Uterus (tissue), 4 donors: ENCODE data around the gene CYSLTR2. TPM values are rescaled to one million over a fixed set of nuclear protein-coding genes. Genes with fewer than 3 reads are reported as not detected.

ENCODE experiments used
- DNase-seq, 2 donors: peaks; one replicate each; pipeline ENCODE4 v3.0.0-alpha.2; 2019 to 2020
- H3K27ac ChIP-seq, 2 donors: fragments of 200-600 bp; sonication (generic); 1 replicate in 1 of 2; 2 replicates in 1 of 2; pipeline ENCODE4 v1.5.1; 2016 to 2018
- H3K27me3 ChIP-seq, 2 donors: fragments of 200-600 bp; sonication (generic); one replicate each; pipeline ENCODE4 v1.5.1; 2018 to 2019; ENCODE audit warnings: control low read depth in 1 of 2
- H3K36me3 ChIP-seq, 2 donors: fragments of 200-600 bp; sonication (generic); one replicate each; pipeline ENCODE4 v1.5.1; 2019; ENCODE audit warnings: control low read depth in 1 of 2
- H3K4me1 ChIP-seq, 2 donors: fragments of 200-600 bp; sonication (generic); one replicate each; pipeline ENCODE4 v1.5.1; 2018 to 2019; ENCODE audit warnings: control low read depth in 1 of 2
- H3K4me3 ChIP-seq, 2 donors: fragments of 200-600 bp; sonication (generic); 1 replicate in 1 of 2; 2 replicates in 1 of 2; pipeline ENCODE4 v1.5.1; 2018 to 2019; ENCODE audit warnings: mild to moderate bottlenecking in 1 of 2
- H3K9me3 ChIP-seq, 2 donors: fragments of 200-600 bp; sonication (generic); one replicate each; pipeline ENCODE4 v1.5.1; 2019; ENCODE audit warnings: control low read depth in 1 of 2
- POLR2A ChIP-seq, 2 donors: fragments of 450-650 bp; IDR thresholded peaks; one replicate each; pipeline ENCODE4 v1.6.1; 2016; ENCODE audit warnings: antibody characterized with exemption in 2 of 2, mild to moderate bottlenecking in 1 of 2, moderate library complexity in 1 of 2
- intact Hi-C: fragments of 100-400 bp; cut with DNase I; formaldehyde crosslinking; loops from one replicate; pipeline ENCODE4 v1.15.1; 2023; ENCODE audit warnings: low total_unique reads
- total RNA-seq, 4 donors: library from RNA; depleted of rRNA in 3 of 4; stranded (reverse); fragments of >200 nt in 3 of 4; gene quantifications; one replicate each; pipeline versions ENCODE4 v1.1.0 to v1.2.4, GENCODE V29; 2014 to 2023
- TF ChIP-seq, protein P1 (sequence below), 4 experiments: fragments of 200-600 bp in 2 of 4; fragments of 450-650 bp in 2 of 4; sonication (generic) in 2 of 4; IDR thresholded peaks; one replicate each; pipeline ENCODE4 v1.5.1; 2016 to 2019; ENCODE audit warnings: antibody characterized with exemption in 4 of 4, mild to moderate bottlenecking in 2 of 4, moderate library complexity in 1 of 4
- donor health status: DM: yes; HTN: yes; CAD: no.

CYSLTR2 gene
- total RNA-seq, 4 donors from 2014 or later = 0.15 to 1.6 (median 0.42) TPM

DNA sequence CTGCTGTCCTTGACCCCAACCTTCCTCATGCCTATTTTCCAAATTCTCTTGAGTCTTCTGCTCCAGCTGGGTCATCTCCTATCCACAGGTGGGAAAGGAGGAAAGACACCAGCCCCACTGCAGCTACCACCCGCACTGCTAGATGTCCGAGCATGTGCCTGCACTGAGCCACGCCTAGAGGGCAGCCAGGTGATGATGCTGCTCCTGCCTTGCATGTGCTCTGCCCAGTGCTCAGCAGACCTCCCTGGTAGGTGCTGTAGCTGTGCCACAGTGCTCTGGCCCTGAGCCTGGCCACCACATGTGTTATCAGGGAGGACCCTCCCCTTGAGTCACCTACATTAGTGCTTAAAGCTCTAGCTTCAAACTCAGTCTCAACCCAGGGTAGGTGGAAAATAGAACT is 6.9 kb upstream of the CYSLTR2 start:
- intact Hi-C loops = no loop called here
- H3K9me3 ChIP-seq = no peaks in the 10 kb centered on the region
- TF ChIP-seq, protein P1, sequence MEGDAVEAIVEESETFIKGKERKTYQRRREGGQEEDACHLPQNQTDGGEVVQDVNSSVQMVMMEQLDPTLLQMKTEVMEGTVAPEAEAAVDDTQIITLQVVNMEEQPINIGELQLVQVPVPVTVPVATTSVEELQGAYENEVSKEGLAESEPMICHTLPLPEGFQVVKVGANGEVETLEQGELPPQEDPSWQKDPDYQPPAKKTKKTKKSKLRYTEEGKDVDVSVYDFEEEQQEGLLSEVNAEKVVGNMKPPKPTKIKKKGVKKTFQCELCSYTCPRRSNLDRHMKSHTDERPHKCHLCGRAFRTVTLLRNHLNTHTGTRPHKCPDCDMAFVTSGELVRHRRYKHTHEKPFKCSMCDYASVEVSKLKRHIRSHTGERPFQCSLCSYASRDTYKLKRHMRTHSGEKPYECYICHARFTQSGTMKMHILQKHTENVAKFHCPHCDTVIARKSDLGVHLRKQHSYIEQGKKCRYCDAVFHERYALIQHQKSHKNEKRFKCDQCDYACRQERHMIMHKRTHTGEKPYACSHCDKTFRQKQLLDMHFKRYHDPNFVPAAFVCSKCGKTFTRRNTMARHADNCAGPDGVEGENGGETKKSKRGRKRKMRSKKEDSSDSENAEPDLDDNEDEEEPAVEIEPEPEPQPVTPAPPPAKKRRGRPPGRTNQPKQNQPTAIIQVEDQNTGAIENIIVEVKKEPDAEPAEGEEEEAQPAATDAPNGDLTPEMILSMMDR (IDR thresholded peaks at IDR 0.05) = no peak
- TF ChIP-seq POLR2A (IDR thresholded peaks at IDR 0.05) = no peak
- no peak for DNase-seq
- no peaks in the 10 kb centered on the region for H3K27me3 ChIP-seq
- no peaks in the 10 kb centered on the region for H3K4me1 ChIP-seq
- H3K36me3 ChIP-seq = no peaks in the 10 kb centered on the region
- no peak overlapping the region for H3K27ac ChIP-seq
- H3K4me3 ChIP-seq = no peak overlapping the region

DNA sequence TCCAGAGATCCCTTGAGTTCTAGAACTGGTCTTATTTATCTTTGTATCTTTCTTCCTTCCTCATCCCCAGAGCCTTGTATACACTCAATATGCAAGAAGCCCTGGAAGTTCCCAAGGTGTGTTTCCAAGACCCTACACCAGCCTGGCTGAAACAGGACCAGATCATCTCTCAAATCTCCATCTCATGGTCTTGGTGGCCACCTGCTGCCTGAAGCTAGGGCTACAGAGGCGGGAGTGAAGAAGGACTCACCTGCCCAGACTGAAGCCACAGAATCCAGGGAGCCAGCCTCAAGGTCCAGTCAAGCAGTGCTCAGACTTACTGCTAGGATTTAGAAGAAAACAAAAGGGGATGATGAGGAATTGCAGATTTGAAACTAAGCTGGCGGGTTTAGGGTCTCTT is 6.1 kb upstream of the CYSLTR2 start:
- Histone ChIP-seq H3K27me3 (no peaks in the 10 kb centered on the region), H3K9me3 (no peaks in the 10 kb centered on the region), H3K27ac (no peak overlapping the region), H3K4me3 (no peak overlapping the region), H3K4me1 (no peaks in the 10 kb centered on the region), H3K36me3 (no peaks in the 10 kb centered on the region)
- no peak for DNase-seq
- intact Hi-C loops = no loop called here
- TF ChIP-seq, protein P1 (IDR thresholded peaks at IDR 0.05) = no peak

DNA sequence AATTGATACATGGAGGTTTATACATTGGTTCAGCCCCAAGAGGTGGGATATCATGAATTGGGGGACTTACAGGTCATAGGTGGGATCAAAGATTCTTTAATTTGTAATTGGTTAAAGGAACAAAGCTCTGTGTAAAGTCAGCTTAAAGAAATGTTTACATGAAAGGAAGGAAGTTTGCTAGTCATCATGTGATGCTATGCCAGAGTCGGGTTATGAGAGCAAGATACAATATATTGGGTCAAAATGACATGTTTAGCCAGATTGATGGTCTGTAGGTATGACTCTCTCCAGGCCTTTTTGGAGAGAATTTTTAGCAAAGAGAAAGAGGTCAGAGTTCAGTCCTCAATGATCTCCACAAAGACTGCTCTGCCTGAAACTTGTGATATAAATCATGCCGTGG is 5.3 kb upstream of the CYSLTR2 start:
- H3K4me1 ChIP-seq = no peaks in the 10 kb centered on the region
- intact Hi-C loops = no loop called here
- H3K27ac ChIP-seq = no peak overlapping the region
- H3K27me3 ChIP-seq = no peaks in the 10 kb centered on the region
- TF ChIP-seq, protein P1 (IDR thresholded peaks at IDR 0.05) = no peak
- no peak for TF ChIP-seq POLR2A (IDR thresholded peaks at IDR 0.05)
- no peaks in the 10 kb centered on the region for H3K36me3 ChIP-seq
- H3K9me3 ChIP-seq = no peaks in the 10 kb centered on the region
- DNase-seq = no peak
- no peak overlapping the region for H3K4me3 ChIP-seq

DNA sequence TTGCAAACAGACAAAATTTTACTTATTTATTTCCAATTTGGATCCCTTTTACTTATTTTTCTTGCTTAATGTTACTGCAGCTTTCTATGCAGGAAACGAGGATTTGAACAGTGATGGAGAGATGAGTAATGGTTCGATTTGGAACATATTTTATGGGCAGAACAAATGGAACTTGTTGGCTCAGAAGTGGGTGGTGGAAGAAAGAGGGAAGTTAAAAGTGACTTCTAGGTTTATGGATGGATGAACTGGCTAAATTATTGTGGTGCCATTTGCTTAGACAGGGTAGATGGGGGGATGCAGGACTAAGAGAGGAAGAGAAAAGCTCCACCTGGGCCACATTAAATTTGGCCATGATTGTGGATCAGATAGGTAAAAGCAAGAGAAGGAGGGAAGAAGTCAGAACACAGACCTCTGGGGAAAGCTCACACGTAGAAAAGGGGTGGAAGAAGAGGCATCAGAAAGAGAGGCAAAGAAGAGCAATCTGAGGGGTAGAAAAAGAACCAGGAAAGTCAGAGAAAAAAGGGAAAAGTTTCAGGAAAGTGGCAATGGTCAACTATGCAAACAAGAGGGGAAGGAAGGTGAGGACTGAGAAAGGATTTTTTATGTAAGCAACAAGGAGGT is 768 bp upstream of the CYSLTR2 start:
- H3K27ac ChIP-seq = no peak overlapping the region
- no peak for DNase-seq
- no peaks in the 10 kb centered on the region for H3K4me1 ChIP-seq
- no peaks in the 10 kb centered on the region for H3K9me3 ChIP-seq
- H3K36me3 ChIP-seq = no peaks in the 10 kb centered on the region
- no peaks in the 10 kb centered on the region for H3K27me3 ChIP-seq
- no peak overlapping the region for H3K4me3 ChIP-seq
- intact Hi-C loops = no loop called here
- TF ChIP-seq, protein P1 (IDR thresholded peaks at IDR 0.05) = no peak
- no peak for TF ChIP-seq POLR2A (IDR thresholded peaks at IDR 0.05)

DNA sequence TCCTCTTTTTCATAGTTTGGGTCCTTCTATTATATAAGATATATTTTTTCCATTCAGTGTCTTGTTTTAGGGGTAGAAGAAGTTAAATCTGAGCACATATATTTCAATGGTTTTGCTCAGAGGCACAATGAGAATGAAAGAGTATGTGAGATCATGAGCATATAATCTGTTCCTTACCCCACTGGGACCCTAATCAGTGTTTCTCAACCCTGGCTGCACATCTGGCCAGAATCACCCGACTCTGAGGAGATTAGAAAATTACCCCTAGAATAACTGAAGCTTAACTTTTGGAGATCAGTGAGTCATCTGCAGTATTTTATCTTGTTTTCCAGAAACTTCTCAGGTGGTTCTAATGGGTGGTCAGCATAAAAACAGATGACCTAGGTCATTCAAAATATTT is 782 bp downstream of the CYSLTR2 start:
- no peak for DNase-seq

More for the DNA sequence above, 782 bp downstream of the CYSLTR2 start:
- TF ChIP-seq, protein P1 (IDR thresholded peaks at IDR 0.05) = no peak
- no peak for TF ChIP-seq POLR2A (IDR thresholded peaks at IDR 0.05)
- no peaks in the 10 kb centered on the region for H3K36me3 ChIP-seq
- H3K27ac ChIP-seq = no peak overlapping the region
- no peaks in the 10 kb centered on the region for H3K4me1 ChIP-seq
- no peaks in the 10 kb centered on the region for H3K9me3 ChIP-seq
- intact Hi-C loops = no loop called here
- no peaks in the 10 kb centered on the region for H3K27me3 ChIP-seq
- H3K4me3 ChIP-seq = no peak overlapping the region
